ENCODE measurements around the gene UGP2. TPM values are rescaled to one million over a fixed set of nuclear protein-coding genes. Genes with fewer than 3 reads are reported as not detected.

Gene UGP2
- total RNA-seq, 1 experiment from 2014 or later: 78.4 TPM

DNA sequence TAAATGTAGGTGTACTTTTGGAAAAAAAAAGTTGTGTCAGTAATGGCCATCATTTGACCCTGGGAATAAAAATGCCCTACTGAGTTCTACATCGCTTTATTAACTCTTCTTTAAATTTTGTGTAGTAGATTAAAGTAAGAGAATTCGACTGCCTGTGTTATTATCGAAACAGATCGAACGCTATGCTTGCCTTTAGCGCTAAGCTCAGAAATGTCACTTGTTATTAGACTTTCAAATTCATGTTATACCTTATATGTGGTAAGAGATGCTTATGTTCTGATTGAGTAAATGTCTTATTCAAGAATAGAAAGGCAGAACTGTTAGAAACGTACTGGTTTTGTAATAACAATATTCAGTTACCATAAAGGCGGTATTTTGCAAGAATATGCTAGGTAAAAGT, 1.4 kb downstream of the UGP2 start:
- Mint-ChIP-seq H3K36me3 (ENCODE audit: insufficient read depth, unreplicated experiment) (peaks cover 20% of the 10 kb centered on the region), H3K9me3 (ENCODE audit: unreplicated experiment) (no peaks in the 10 kb centered on the region), H3K4me3 (ENCODE audit: unreplicated experiment) (peak overlapping the region; percentile 93), H3K27ac (ENCODE audit: low read depth, unreplicated experiment) (peak overlapping the region; percentile 96), H3K27me3 (ENCODE audit: insufficient read depth, unreplicated experiment) (no peaks in the 10 kb centered on the region), H3K4me1 (ENCODE audit: insufficient read depth, unreplicated experiment) (peaks cover 20% of the 10 kb centered on the region)
- TF ChIP-seq, protein P1, sequence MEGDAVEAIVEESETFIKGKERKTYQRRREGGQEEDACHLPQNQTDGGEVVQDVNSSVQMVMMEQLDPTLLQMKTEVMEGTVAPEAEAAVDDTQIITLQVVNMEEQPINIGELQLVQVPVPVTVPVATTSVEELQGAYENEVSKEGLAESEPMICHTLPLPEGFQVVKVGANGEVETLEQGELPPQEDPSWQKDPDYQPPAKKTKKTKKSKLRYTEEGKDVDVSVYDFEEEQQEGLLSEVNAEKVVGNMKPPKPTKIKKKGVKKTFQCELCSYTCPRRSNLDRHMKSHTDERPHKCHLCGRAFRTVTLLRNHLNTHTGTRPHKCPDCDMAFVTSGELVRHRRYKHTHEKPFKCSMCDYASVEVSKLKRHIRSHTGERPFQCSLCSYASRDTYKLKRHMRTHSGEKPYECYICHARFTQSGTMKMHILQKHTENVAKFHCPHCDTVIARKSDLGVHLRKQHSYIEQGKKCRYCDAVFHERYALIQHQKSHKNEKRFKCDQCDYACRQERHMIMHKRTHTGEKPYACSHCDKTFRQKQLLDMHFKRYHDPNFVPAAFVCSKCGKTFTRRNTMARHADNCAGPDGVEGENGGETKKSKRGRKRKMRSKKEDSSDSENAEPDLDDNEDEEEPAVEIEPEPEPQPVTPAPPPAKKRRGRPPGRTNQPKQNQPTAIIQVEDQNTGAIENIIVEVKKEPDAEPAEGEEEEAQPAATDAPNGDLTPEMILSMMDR (IDR thresholded peaks at IDR 0.05; ENCODE audit: unreplicated experiment): no peak
- intact Hi-C loops (cut with micrococcal nuclease): loop anchor here (10.0 kb wide), 1 partner anchor 258 kb away; the partner anchor contains the start of genes MDH1 and WDPCP
- CTCF ChIA-PET: interaction anchor here (0.5 to 6.6 kb wide), 8 partner anchors 10 to 175 kb away, joined by 3 to 55 read pairs (median 4); no protein-coding TSS in a partner anchor
- no peak for DNase-seq (ENCODE audit: unreplicated experiment)
- BruUV-seq (replicated peaks): no TSS peak
- POLR2A ChIA-PET: interaction anchor here (0.8 to 7.6 kb wide), 27 partner anchors 11 to 802 kb away, joined by 3 to 321 read pairs (median 11); partner anchors contain the start of genes MDH1 and WDPCP

DNA sequence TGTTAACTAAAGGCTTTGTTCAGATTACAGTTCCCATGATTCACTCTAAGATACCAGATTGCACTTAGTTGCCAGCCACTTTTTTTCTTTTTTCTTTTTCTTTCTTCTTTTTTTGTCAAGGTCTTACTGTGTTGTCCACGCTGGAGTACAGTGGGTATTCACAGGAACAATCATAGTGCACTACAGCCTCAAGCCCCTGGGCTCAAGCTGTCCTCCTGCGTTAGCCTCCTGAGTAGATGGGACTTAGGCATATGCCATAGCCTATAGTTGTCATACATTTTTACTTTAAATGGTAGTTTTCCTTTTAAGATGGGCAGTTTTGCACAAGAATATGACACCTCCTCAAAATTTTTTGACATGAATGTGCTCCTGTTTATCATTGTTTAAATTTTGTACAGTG, 2.1 kb downstream of the UGP2 start:
- ChIA-PET CTCF (interaction anchor here (0.6 to 6.6 kb wide), 6 partner anchors 14 to 262 kb away, joined by 3 to 55 read pairs (median 5); no protein-coding TSS in a partner anchor), POLR2A (interaction anchor here (0.6 to 7.6 kb wide), 15 partner anchors 10 to 801 kb away, joined by 3 to 321 read pairs (median 42); partner anchors contain the start of genes MDH1 and WDPCP)
- DNase-seq (ENCODE audit: unreplicated experiment): no peak
- TF ChIP-seq, protein P1 (IDR thresholded peaks at IDR 0.05; ENCODE audit: unreplicated experiment): no peak
- intact Hi-C loops (cut with micrococcal nuclease): loop anchor here (10.0 kb wide), 1 partner anchor 259 kb away; the partner anchor contains the start of genes MDH1 and WDPCP
- Mint-ChIP-seq H3K4me1 (ENCODE audit: insufficient read depth, unreplicated experiment) (peaks cover 20% of the 10 kb centered on the region), H3K4me3 (ENCODE audit: unreplicated experiment) (peak overlapping the region; percentile 93), H3K9me3 (ENCODE audit: unreplicated experiment) (no peaks in the 10 kb centered on the region), H3K27me3 (ENCODE audit: insufficient read depth, unreplicated experiment) (no peaks in the 10 kb centered on the region), H3K36me3 (ENCODE audit: insufficient read depth, unreplicated experiment) (peaks cover 20% of the 10 kb centered on the region), H3K27ac (ENCODE audit: low read depth, unreplicated experiment) (no peak overlapping the region)
- no TSS peak for BruUV-seq (replicated peaks)

DNA sequence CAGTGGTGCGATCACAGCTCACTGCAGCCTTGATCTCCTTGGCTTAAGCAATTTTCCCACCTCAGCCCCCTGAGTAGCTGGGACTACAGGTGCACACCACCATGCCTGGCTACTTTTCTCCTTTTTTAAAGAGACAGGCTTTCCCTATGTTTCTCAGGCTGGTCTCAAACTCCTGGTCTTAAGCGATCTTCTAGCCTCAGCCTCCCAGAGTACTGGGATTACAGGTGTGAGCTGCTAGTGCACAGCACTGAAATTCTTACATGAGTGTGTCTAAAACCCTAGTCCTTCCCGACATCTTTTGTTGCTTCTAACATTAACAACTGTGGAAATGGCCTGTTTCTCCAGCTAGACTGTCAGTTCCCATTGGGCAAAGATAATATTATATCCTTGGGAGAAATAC, 2.9 kb downstream of the UGP2 start:
- ChIA-PET POLR2A (interaction anchor here (0.7 to 7.6 kb wide), 9 partner anchors 10 to 468 kb away, joined by 3 to 321 read pairs (median 140); partner anchors contain the start of genes MDH1 and WDPCP), CTCF (interaction anchor here (0.7 to 6.6 kb wide), 6 partner anchors 10 to 606 kb away, joined by 3 to 55 read pairs (median 6); no protein-coding TSS in a partner anchor)
- Mint-ChIP-seq H3K27ac (ENCODE audit: low read depth, unreplicated experiment) (peak overlapping the region; percentile 71), H3K4me1 (ENCODE audit: insufficient read depth, unreplicated experiment) (peaks cover 27% of the 10 kb centered on the region), H3K4me3 (ENCODE audit: unreplicated experiment) (peak overlapping the region; percentile 93), H3K27me3 (ENCODE audit: insufficient read depth, unreplicated experiment) (no peaks in the 10 kb centered on the region), H3K9me3 (ENCODE audit: unreplicated experiment) (no peaks in the 10 kb centered on the region), H3K36me3 (ENCODE audit: insufficient read depth, unreplicated experiment) (peaks cover 20% of the 10 kb centered on the region)
- intact Hi-C loops (cut with micrococcal nuclease): loop anchor here (10.0 kb wide), 1 partner anchor 260 kb away; the partner anchor contains the start of genes MDH1 and WDPCP
- no TSS peak for BruUV-seq (replicated peaks)
- DNase-seq (ENCODE audit: unreplicated experiment): no peak
- TF ChIP-seq, protein P1 (IDR thresholded peaks at IDR 0.05; ENCODE audit: unreplicated experiment): no peak

DNA sequence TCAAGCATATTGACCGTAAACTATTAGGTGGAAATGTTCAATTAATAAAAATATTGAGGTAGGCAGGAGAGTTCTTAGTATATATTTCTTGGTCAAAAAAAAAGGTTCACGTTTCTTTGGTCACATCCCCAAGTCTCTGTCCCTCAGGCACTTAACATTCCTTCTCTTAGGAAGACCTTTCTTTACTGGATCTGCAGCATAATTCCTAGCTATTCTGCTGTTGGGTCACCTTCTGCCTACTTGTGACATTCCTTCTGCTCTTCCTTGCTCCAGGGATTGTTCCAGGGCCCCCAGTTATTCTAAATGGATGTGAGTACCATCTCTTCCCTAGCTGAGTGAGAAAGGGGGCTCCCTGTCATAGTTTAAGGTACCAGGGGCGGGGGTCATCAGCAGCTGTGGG, 4.2 kb downstream of the UGP2 start:
- CTCF ChIA-PET: interaction anchor here (1.2 to 6.6 kb wide), 4 partner anchors 9 to 147 kb away, joined by 3 to 55 read pairs (median 12); no protein-coding TSS in a partner anchor
- POLR2A ChIA-PET: interaction anchor here (0.7 to 7.6 kb wide), 8 partner anchors 8 to 258 kb away, joined by 5 to 321 read pairs (median 124); partner anchors contain the start of genes MDH1 and WDPCP
- no peak for DNase-seq (ENCODE audit: unreplicated experiment)
- H3K4me1 Mint-ChIP-seq (ENCODE audit: insufficient read depth, unreplicated experiment): peaks cover 30% of the 10 kb centered on the region
- no TSS peak for BruUV-seq (replicated peaks)
- no peak overlapping the region for H3K27ac Mint-ChIP-seq (ENCODE audit: low read depth, unreplicated experiment)
- H3K9me3 Mint-ChIP-seq (ENCODE audit: unreplicated experiment): no peaks in the 10 kb centered on the region
- peaks cover 16% of the 10 kb centered on the region for H3K36me3 Mint-ChIP-seq (ENCODE audit: insufficient read depth, unreplicated experiment)
- TF ChIP-seq, protein P1 (IDR thresholded peaks at IDR 0.05; ENCODE audit: unreplicated experiment): no peak
- intact Hi-C loops (cut with micrococcal nuclease): loop anchor here (10.0 kb wide), 1 partner anchor 261 kb away; the partner anchor contains the start of genes MDH1 and WDPCP
- peak overlapping the region; percentile 93 for H3K4me3 Mint-ChIP-seq (ENCODE audit: unreplicated experiment)
- H3K27me3 Mint-ChIP-seq (ENCODE audit: insufficient read depth, unreplicated experiment): no peaks in the 10 kb centered on the region
